ENCODE data around the gene LMNTD2. TPM values are rescaled to one million over a fixed set of nuclear protein-coding genes. Genes with fewer than 3 reads are reported as not detected.

LMNTD2 gene
- total RNA-seq, 1 donor: 2.1 TPM

DNA sequence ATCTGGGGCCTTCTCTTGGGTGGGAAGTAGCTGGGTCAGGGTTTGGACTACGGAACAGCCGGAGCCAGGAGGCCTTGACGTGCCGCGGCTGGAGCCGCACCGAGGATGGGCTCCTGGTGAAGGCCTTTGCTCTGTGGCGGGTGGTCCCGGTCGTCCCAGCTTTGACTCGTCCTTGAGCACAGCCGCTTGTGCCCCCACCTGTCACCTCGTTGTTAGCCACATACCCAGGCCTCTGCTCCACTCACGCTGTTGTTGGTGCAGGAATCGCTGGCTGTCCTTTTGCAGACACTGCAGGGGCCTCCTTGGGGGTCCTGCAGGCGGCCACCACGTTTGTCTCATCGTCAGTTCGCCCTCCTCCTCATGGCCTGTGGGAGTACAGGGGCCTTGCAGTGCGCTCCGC is 32.8 kb upstream of the LMNTD2 start:
- peaks cover 3% of the 10 kb centered on the region for H3K4me1 ChIP-seq (ENCODE audit: insufficient read depth, low read length)
- H3K27me3 ChIP-seq (ENCODE audit: insufficient read depth, low read length): no peaks in the 10 kb centered on the region
- no peaks in the 10 kb centered on the region for H3K9me3 ChIP-seq (ENCODE audit: low read depth, low read length)
- no peak overlapping the region for H3K4me3 ChIP-seq (ENCODE audit: low read length)

DNA sequence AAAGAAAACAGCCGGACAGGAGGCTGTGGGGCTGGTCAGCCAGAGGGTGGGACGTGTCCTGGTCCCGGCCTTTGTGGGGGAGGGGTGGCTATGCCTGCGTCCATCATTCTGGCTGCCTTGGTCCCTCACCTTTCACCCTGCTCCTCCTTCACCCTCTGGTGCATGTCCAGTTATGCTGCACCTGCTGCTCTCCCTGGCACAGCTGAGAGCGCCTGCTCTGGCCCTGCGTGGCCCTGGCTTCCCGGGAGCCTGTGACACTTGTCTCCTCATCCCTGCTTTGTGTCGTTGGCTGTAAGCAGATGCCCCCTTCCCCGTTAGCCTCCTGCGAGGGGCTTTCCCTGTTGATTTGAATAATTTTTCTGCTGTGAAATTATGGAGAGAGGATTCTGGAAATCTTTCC is 32.4 kb upstream of the LMNTD2 start:
- Histone ChIP-seq H3K27me3 (ENCODE audit: insufficient read depth, low read length) (no peaks in the 10 kb centered on the region), H3K4me1 (ENCODE audit: insufficient read depth, low read length) (peaks cover 7% of the 10 kb centered on the region), H3K9me3 (ENCODE audit: low read depth, low read length) (no peaks in the 10 kb centered on the region), H3K4me3 (ENCODE audit: low read length) (no peak overlapping the region)

DNA sequence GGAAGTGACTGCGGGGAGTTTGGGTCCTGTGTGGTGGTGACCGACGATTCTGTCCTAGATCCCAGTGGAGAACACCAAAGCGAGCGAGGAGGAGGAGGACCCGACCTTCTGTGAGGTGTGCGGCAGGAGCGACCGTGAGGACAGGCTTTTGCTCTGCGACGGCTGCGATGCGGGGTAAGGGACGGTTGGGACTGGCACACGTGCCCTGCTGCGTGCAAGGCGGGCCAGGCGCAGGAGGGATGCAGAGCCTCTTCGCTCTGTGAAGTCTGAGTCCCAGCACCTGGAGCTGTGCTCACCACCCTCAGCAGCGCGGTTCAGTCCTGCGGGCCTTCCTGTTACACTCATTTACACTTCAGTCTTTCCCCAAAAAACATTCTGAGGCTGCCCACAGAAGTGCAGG is 32.0 kb upstream of the LMNTD2 start:
- H3K4me1 ChIP-seq (ENCODE audit: insufficient read depth, low read length): peaks cover 11% of the 10 kb centered on the region

DNA sequence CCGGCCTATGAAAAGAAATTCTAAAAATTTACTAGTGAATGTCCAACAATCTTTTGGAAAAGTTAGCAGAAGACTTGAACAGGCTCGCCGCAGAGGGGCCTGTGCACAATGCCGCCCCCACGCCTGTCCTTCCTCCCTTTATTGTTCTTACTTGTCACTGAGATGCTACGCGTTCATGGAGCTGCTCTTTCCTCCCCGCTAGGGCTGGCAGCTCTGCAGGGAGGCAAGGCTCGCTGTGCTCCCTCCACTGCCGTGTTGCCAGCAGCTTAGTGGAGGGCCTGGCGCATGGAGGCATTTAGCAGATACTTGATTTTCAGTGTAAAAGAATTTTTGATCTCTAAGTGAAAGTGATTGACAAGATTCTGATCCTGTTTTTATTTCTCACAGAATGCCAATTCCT is 30.5 kb upstream of the LMNTD2 start:
- Histone ChIP-seq H3K4me3 (ENCODE audit: low read length) (no peak overlapping the region), H3K9me3 (ENCODE audit: low read depth, low read length) (no peaks in the 10 kb centered on the region), H3K27me3 (ENCODE audit: insufficient read depth, low read length) (no peaks in the 10 kb centered on the region), H3K4me1 (ENCODE audit: insufficient read depth, low read length) (peaks cover 23% of the 10 kb centered on the region)

More for the DNA sequence above, 32.0 kb upstream of the LMNTD2 start:
- Histone ChIP-seq H3K27me3 (ENCODE audit: insufficient read depth, low read length) (no peaks in the 10 kb centered on the region), H3K4me3 (ENCODE audit: low read length) (no peak overlapping the region), H3K9me3 (ENCODE audit: low read depth, low read length) (no peaks in the 10 kb centered on the region)

DNA sequence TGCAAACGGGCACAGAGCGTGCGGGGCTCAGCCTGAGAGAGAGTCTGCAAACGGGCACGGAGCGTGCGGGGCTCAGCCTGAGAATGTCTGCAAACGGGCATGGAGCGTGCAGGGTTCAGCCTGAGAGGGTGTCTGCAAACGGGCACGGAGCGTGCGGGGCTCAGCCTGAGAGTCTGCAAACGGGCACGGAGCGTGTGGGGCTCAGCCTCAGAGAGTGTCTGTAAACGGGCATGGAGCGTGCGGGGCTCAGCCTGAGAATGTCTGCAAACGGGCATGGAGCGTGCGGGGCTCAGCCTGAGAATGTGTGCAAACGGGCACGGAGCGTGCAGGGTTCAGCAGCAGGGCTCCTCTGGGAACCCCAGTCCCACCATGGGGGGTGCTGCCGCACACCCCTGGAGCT is 29.3 kb upstream of the LMNTD2 start:
- Histone ChIP-seq H3K4me3 (ENCODE audit: low read length) (no peak overlapping the region), H3K9me3 (ENCODE audit: low read depth, low read length) (no peaks in the 10 kb centered on the region), H3K27me3 (ENCODE audit: insufficient read depth, low read length) (no peaks in the 10 kb centered on the region), H3K4me1 (ENCODE audit: insufficient read depth, low read length) (peaks cover 23% of the 10 kb centered on the region)

DNA sequence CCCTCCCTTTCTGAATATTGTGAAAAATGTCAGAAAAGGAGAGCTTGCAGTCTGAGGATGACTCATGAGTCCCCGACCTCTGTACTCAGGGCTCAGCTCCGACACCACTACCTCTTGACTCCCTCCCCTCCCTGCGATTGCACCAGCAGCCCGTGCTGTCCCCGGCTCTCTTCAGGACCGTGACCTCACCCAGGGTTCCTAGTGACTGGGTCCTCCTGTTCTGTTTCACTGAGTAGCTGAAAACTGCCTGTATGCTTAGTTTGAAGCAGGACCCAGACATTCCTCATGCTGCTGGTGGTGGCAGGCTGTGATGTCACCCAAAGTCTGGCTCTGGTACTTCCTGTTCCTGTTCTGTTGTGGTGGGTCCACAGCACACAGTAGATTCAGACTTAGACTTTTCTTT is 27.4 kb upstream of the LMNTD2 start:
- Histone ChIP-seq H3K4me3 (ENCODE audit: low read length) (no peak overlapping the region), H3K27me3 (ENCODE audit: insufficient read depth, low read length) (no peaks in the 10 kb centered on the region)

DNA sequence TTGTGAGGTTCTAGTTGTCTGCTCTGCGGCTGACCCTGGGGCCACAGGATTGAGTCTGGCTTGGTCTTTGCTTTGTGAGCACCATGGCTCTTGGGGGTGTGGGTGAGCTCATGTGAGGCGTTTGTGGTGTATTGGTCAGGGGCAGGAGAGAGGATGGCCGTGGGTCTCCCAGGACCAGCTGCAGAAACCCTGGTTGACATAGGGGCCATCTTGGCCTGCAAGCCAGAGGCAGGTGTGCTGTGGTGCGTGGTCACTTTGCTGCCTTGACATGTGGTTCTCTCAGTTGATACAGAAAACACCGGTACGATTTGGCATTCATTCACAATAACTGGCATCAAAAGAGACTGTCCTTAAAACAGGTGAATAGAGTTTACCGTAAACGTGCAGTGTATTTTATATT is 27.0 kb upstream of the LMNTD2 start:
- H3K4me3 ChIP-seq (ENCODE audit: low read length): no peak overlapping the region
- H3K4me1 ChIP-seq (ENCODE audit: insufficient read depth, low read length): peaks cover 23% of the 10 kb centered on the region
- no peaks in the 10 kb centered on the region for H3K9me3 ChIP-seq (ENCODE audit: low read depth, low read length)
- H3K27me3 ChIP-seq (ENCODE audit: insufficient read depth, low read length): no peaks in the 10 kb centered on the region

More for the DNA sequence above, 27.4 kb upstream of the LMNTD2 start:
- H3K4me1 ChIP-seq (ENCODE audit: insufficient read depth, low read length): peaks cover 23% of the 10 kb centered on the region
- no peaks in the 10 kb centered on the region for H3K9me3 ChIP-seq (ENCODE audit: low read depth, low read length)

DNA sequence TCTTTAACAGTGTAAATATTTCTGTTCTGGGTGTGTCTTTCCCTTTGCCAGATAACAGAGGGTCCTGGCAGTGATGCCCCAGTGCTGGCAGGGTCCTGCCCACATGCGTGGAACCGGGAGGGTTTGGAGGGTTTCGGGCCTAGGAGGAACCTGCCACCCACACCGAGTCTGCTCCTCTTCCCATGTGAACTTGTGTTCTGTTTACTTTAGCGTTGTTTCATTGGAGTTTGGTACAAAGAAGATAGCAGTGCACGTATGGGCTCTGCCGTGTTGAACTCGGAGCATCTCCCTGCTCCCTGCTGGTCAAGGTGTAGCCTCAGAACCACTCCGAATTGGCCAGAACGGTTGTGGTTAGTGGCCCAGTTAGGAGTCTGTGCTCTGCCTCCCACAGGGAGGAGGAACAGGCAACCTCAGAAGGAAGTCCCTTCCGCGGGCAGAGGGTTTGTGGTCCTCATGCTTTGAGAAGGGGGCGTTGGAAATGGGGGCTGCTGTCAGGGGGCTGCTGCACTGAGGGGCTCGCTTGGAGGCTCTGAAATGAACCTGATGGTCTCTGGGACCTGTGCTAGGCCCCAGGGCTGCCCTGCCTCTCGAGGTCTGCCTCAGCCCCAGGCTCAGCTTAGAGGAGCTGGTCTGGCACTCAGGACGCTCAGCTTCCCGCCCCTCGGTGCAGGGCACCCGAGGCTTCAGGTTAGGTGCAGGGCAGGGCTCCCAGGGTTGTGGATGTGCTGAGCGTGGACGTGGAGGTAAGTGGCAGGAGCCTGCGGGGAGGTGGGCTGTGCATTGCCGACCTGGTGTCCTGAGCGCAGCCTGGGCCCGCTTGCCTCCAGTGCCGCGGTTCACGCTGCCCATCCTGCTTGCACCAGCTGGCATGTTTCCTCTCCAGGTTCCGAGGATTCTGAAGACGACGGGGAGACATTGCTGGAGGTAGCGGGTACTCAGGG is 26.1 kb upstream of the LMNTD2 start:
- Histone ChIP-seq H3K9me3 (ENCODE audit: low read depth, low read length) (no peaks in the 10 kb centered on the region), H3K4me1 (ENCODE audit: insufficient read depth, low read length) (peaks cover 23% of the 10 kb centered on the region), H3K4me3 (ENCODE audit: low read length) (no peak overlapping the region), H3K27me3 (ENCODE audit: insufficient read depth, low read length) (no peaks in the 10 kb centered on the region)

DNA sequence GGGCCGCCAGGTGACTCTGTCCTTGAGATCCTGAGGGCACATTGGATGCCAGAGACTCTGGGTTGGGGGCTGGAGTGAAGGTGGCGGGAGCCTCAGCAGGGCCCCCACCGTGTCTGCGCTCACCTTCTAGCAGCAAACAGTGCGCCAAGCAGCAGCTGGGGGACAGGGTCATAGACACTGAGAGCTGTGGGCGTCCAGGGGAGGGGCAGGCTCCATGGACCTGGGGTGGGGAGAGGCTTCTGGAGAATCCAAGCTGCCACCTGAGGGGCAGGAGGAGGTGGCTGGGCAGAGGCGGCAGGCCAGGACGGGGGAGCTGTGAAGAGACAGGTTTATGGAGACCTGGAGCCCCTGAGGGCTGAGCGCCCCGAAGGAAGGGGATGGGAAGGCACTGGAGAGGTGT is 23.7 kb upstream of the LMNTD2 start:
- no peaks in the 10 kb centered on the region for H3K9me3 ChIP-seq (ENCODE audit: low read depth, low read length)
- H3K27me3 ChIP-seq (ENCODE audit: insufficient read depth, low read length): no peaks in the 10 kb centered on the region
- H3K4me1 ChIP-seq (ENCODE audit: insufficient read depth, low read length): peaks cover 30% of the 10 kb centered on the region
- no peak overlapping the region for H3K4me3 ChIP-seq (ENCODE audit: low read length)

DNA sequence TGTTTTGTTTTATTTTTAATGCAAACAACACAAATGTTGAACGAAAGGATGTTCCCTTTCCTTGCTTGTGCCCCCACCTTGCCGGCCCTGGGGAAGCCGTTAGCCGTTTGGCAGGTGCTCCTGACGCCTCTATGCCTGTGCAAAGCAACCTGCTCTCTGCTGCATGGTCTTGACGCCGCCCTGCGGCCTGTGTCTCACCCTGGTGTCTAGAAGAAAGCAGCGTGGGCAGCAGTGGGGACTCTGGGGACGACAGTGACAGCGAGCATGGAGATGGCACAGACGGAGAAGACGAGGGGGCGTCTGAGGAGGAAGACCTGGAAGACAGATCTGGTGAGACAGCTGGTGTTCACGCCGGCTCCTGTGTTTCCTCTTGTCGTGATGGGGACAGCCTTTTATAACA is 21.2 kb upstream of the LMNTD2 start:
- H3K4me1 ChIP-seq (ENCODE audit: insufficient read depth, low read length): peaks cover 35% of the 10 kb centered on the region
- no peaks in the 10 kb centered on the region for H3K9me3 ChIP-seq (ENCODE audit: low read depth, low read length)
- no peaks in the 10 kb centered on the region for H3K27me3 ChIP-seq (ENCODE audit: insufficient read depth, low read length)
- no peak overlapping the region for H3K4me3 ChIP-seq (ENCODE audit: low read length)

DNA sequence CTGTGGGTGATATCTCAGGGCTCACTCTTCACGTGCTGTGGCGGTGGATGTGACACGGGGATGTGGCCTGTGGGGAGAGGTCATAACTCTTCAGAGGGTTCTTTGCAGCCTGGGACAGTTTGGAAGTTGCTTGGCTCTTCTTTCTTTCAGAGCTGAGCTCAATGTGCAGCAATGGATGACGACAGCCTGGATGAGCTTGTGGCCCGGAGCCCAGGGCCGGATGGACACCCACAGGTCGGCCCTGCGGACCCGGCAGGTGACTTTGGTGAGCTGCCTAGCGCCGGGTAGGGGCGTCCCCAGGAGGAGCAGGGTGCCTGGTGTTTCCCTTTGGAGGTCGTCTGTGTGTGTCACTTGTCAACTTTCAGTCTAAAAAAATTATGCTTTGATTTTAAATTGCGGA is 20.8 kb upstream of the LMNTD2 start:
- Histone ChIP-seq H3K27me3 (ENCODE audit: insufficient read depth, low read length) (no peaks in the 10 kb centered on the region), H3K4me3 (ENCODE audit: low read length) (no peak overlapping the region), H3K9me3 (ENCODE audit: low read depth, low read length) (no peaks in the 10 kb centered on the region), H3K4me1 (ENCODE audit: insufficient read depth, low read length) (peaks cover 31% of the 10 kb centered on the region)

DNA sequence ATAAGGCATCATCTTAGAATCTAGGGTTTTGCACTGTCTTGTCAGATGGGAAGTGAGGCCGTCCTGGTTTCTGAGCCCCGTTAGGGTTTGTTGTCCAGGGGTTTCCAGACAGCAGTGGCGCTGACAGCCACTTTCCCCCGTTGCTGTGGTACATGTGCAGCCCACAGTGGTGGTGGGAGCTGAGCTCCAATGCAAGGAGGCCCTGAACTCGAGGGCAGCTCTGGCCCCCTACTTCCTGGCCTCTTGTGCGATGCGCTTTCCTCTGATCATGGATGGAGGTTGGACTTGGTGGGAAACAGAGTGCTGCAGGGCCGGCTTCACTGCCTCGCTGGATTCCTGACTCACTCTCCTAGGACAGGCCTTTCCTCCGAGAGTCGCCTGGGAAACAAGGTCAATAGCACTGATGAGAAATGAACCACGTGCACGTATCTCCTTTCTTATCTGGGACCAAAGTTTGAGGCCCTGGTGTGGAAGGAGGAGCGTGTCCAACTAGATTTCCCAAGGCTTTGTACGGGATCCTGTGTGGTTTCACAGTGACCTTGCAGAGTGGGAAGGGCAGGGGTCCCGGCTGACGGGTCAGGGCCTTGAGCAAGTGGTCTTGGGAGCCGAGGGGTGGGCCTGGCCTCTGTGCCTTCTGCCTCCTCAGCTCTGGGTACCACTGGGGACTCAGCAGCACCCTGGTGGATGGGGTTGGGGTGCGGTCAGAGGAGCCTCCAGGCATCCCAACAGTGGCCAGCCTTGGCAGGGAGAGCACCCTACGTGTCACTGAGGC is 19.5 kb upstream of the LMNTD2 start:
- H3K4me1 ChIP-seq (ENCODE audit: insufficient read depth, low read length): peaks cover 37% of the 10 kb centered on the region
- H3K9me3 ChIP-seq (ENCODE audit: low read depth, low read length): no peaks in the 10 kb centered on the region
- H3K27me3 ChIP-seq (ENCODE audit: insufficient read depth, low read length): peaks cover 1% of the 10 kb centered on the region
- no peak overlapping the region for H3K4me3 ChIP-seq (ENCODE audit: low read length)

DNA sequence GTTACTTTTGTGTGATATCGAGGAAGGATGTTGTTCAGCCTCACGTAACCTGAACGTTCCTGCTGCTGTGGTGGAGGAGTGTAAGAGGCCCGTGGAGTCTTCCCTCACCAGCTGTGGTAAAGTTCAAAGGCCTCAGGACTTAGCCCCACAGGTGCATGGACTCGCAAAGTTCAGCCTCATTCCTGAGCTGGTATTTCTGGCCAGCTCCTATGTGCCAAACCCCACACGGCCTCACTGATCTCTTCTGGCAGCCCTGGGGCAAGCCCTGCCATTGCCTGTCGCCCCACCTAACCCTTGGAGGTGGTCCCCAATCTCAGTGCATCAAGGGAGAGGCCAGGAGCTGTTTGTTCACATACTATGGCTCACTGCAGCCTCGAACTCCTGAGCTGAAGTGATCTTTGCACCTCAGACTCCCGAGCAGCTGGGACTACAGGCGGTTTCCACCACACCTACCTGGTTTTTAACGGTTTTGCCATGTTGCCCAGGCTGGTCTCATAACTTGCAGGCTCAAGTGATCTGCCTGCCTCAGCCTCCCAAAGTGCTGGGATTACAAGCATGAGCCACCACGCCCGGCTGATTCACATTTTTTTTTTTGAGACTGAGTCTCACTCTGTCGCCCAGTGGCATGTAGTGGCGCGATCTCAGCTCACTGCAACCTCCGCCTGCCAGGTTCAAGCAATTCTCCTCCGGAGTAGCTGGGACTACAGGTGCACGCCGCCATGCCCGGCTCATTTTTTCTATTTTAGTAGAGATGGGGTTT is 17.9 kb upstream of the LMNTD2 start:
- peaks cover 7% of the 10 kb centered on the region for H3K27me3 ChIP-seq (ENCODE audit: insufficient read depth, low read length)
- no peak overlapping the region for H3K4me3 ChIP-seq (ENCODE audit: low read length)
- peaks cover 40% of the 10 kb centered on the region for H3K4me1 ChIP-seq (ENCODE audit: insufficient read depth, low read length)
- no peaks in the 10 kb centered on the region for H3K9me3 ChIP-seq (ENCODE audit: low read depth, low read length)

DNA sequence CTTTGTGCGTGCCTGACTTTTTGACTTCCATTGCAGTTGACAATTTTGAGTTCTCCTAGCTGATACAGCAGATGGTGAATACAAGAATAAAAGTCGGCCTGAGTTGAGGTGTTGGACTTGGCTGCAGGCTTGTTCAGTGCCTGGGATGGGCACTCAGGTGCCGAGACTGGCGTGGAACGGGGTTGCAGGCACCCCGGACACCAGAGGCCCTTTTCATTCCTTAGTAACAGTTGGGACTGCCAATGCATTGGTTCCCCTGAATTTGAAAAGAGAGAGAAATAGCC is 17.0 kb upstream of the LMNTD2 start:
- Histone ChIP-seq H3K9me3 (ENCODE audit: low read depth, low read length) (no peaks in the 10 kb centered on the region), H3K27me3 (ENCODE audit: insufficient read depth, low read length) (peaks cover 7% of the 10 kb centered on the region), H3K4me1 (ENCODE audit: insufficient read depth, low read length) (peaks cover 40% of the 10 kb centered on the region), H3K4me3 (ENCODE audit: low read length) (no peak overlapping the region)

Data from mononuclear cell (primary cell).